Hippocampal formation (tissue), 2 donors: ENCODE results near the gene OR5T2.
"Not testable (repeated sequence)": the region's sequence is repeated elsewhere in the genome, so short reads cannot be mapped to it uniquely, and the experiment has no call there.

Experiments
- DNase-seq, 2 donors: peaks; one replicate each; lab custom pipeline; 2025; lab: John Stamatoyannopoulos, UW

OR5T2 gene

GRCh38 chr11:56234155-56234554 lies at the start of gene OR5T2:
OR5T2 (minus strand) TSS chr11:56234255; CDS start chr11:56233062, 1,193 bp downstream.
- DNase-seq, result no peak

DNA sequence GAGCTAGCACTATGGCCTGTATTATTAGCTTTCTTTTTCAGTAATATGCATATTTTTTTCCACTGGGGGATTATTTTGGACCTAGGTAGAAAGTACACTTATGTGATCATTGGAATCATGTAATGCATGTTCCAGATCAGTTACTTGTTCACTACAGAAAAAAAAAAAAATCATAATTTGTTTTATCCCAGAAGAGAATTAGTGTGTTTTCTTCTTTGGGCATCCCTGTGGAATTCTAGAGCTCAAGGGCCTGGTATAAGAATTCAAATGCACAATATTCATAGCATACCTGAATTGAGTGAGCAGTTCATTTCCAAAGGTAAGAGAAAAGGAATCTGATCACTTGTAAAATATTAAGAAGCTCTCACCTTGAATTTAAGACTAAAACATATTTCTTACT lies 39.8 kb upstream of the OR5T2 start, which contains the start of gene OR5T1:
TSS of gene OR5T1 (plus strand) at position 301 of the 400 bp plus-strand sequence. CDS start 1,485 bp downstream, outside the sequence.
- DNase-seq, result no peak

- DNase-seq, result no peak
Observed at GRCh38 chr11:56271092-56271491, 37.0 kb upstream of the OR5T2 start.

DNA sequence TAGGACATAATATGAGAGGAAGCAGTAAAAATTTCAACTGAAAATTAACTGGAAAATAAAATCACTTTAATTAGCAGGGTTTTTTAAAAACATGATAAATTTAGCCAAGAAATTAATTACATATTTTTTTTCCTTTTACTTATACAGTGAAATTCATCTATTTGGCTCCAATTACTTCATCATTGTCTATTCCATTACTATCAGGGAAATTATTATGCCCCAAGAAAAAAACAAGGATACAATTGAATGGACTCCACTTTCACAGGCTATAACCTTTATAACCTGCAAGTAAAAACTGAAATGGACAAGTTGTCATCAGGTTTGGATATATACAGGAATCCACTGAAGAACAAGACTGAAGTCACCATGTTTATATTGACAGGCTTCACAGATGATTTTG lies 17.9 kb upstream of the OR5T2 start, which contains the start of gene OR5T3:
TSS of gene OR5T3 (plus strand) at position 301 of the 400 bp plus-strand sequence. CDS start at position 301, 0 bp downstream.
- DNase-seq, result no peak

- not testable (repeated sequence) for DNase-seq
Observed at GRCh38 chr11:56219735-56220134, 14.3 kb downstream of the OR5T2 start.

- no peak for DNase-seq
Observed at GRCh38 chr11:56214537-56214936, 19.5 kb downstream of the OR5T2 start.

GRCh38 chr11:56207790-56208189 lies 26.3 kb downstream of the OR5T2 start:
- no peak for DNase-seq

DNA sequence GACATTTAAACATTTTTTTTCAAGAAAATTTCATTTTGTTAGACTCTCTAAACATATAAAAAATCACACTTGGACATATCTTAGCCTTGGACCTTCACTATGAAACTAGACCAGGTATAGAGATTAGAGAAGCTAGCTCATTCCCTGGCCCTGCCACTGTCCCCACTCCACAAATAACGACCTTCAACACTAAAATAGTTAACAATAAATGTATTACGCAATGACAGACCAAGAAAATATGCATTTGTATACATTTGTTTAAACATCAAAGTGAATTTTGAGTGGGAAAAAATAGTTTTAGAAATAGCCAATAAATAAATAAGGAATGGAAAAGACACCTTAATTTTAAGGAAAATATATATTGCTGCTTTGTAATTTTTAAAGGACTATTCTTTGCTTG lies 36.7 kb downstream of the OR5T2 start:
- no peak for DNase-seq

GRCh38 chr11:56196705-56197104 lies 37.4 kb downstream of the OR5T2 start:
- no peak for DNase-seq

DNA sequence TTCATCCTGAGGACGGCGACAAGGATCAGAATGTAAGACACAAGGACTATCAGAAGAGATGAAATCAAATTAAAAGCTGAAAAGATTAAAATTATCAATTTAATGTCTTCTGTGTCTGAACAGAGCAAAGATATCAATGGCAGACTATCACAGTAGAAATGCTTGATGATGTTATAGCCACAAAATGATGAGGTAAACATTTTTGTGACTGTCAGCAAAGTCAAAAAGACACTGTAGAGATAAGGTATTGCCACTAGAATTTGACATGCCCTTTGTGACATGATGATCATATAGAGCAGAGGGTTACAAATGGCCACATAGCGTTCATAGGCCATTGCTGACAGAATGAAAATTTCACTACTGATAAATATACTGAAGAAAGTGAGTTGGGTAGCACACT lies 45.5 kb downstream of the OR5T2 start:
- DNase-seq, result no peak

- no peak for DNase-seq
Observed at GRCh38 chr11:56183459-56183858, 50.6 kb downstream of the OR5T2 start.
